IPS-18c (cell line): ENCODE measurements around the gene PPP1R37.

Experiments used
- H3K4me3 ChIP-seq: 2 replicates; pipeline ENCODE4 v1.7.0; 2013; ENCODE audit warnings: low read depth, mild to moderate bottlenecking, low read length, moderate library complexity; ENCODE audit not compliant: insufficient read depth
- H3K9me3 ChIP-seq: one replicate; pipeline ENCODE4 v1.6.1; 2013; ENCODE audit warnings: mild to moderate bottlenecking, low read length, moderate library complexity; ENCODE audit not compliant: control insufficient read depth, insufficient read depth

Gene PPP1R37

DNA sequence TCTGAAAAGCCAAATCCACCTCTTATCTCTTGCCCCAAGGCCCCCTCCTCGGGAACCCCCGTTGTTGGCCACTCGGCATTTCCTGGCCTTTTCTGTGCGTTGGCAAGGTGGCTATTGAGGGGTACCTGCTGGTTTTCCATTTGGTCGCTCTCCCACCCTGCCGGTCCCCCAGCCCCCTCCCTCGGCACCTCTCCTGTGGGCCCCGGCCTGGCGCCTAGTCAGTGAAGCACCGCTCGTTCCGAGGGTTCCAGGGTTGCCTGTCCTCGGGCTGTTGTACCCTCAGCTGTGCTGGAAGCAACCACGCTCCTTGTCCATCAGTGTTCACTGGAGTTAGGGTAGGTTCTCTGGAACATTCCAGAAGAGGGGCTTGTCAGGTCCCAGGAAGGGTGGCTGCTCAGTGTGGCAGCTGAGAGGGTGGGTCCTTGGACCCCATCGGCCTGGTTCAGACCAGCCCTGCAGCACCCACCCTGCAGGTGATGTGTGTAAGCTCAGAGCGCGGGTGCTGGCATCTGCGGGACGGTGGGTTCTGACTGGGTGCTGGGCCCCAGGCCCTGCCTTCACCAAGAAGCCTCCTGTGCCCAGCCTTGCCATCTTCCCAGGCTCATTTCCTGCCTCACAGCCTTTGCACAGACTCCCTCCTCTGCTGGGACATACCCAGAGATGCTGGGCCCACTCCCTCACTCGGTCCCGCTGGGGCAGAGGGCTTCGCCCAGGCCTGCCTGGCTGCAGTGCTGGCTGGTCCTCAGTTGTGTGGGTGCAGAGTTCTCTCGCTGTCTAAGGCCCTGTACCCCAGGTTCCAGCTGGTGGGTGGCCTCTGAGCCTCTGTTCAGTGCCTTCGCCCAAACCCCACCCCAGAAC lies 46.5 kb downstream of the PPP1R37 start:
- H3K4me3 ChIP-seq, result no peak overlapping the region
- no peaks in the 10 kb centered on the region for H3K9me3 ChIP-seq

DNA sequence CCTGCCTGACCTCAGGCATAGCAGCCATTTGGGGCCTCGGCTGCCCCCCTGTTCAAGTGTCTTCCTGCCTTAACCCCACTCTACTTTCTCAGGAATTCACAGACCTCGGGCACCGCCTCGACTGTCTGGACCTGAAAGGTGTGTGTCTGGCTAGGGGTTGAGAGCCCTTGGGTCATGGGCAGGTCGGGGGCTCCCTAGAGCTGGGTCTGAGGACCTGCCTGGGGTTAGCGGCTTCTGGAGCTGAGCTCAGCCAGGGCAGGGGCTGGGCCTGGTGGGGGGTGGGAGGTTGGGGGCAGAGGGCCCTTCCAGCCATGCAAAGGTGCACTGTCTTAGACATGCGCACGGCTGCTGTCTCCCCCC lies 47.1 kb downstream of the PPP1R37 start:
- Histone ChIP-seq H3K9me3 (no peaks in the 10 kb centered on the region), H3K4me3 (no peak overlapping the region)

DNA sequence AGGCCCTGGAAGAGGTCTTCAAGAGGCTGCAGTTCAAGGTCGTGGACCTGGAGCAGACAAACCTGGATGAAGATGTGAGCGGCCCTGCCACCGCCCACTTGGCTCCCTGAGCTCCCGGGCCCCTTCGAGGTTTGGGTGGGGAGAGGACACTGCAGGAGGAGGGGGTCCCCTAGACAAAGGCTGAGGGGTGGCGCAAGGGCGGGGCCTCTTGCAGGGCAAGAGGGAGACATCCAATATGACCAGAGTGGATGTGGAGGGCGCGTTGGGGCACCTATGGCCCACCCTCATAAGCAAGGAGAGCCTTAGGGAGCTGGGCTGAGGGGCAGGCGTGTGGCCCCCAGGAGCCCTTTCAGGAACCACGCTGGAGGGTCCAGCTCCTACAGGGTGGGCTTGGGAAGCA lies 47.6 kb downstream of the PPP1R37 start:
- Histone ChIP-seq H3K4me3 (no peak overlapping the region), H3K9me3 (no peaks in the 10 kb centered on the region)

DNA sequence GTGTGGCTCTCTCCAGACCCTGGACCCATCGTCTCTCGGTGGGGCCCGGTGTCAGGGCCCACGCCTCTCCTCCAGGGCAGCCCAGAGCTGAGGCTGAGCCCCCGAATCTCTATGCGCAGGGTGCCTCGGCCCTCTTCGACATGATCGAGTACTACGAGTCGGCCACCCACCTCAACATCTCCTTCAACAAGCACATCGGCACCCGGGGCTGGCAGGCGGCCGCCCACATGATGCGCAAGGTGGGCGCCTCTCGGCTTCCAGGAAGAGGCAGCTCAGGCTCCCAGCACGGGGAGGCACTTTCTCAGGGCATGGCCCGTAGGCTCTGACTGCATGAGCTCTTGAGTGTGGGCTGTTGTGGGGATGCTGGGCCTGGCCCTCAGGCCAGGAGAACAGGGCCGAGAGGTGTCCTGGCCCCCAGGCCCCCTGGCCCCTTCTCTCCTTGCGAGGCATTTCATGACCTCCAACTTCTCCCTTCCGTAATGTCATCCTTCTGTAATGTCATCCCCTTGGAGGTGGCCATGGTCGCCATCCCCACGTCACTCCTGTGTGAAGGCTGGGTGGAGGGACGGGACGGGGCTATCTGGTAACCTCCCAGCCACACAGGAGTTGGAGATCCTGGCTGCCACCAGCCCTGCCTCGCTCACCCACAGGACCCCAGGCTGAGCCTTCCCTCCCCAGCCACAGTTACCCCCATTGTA lies 48.4 kb downstream of the PPP1R37 start:
- no peak overlapping the region for H3K4me3 ChIP-seq

GRCh38 chr19:45142016-45142725 lies 49.2 kb downstream of the PPP1R37 start:
- Histone ChIP-seq H3K4me3 (no peak overlapping the region), H3K9me3 (no peaks in the 10 kb centered on the region)

More for the DNA sequence above, 48.4 kb downstream of the PPP1R37 start:
- no peaks in the 10 kb centered on the region for H3K9me3 ChIP-seq

DNA sequence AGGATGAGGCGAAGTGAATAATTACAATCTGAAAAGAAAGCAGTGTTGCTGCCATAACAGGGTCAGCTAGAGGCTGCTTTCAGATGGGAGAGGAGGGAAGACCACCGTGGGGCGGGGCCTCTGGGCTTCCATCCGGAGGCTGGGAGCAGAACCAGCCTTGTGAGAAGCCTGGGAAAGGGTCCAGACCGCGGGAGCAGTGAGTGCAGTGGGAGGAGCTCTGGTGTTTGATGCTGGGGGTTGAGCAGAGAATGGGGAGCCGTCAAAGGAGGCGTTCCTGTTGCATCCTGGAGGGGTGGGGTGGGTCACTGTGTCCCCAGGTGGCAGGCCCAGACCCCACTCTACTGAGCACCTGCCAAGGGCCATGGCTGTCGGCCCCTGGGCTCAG lies 49.7 kb downstream of the PPP1R37 start:
- H3K4me3 ChIP-seq, result no peak overlapping the region

GRCh38 chr19:45144431-45145269 lies 51.7 kb downstream of the PPP1R37 start:
- no peak overlapping the region for H3K4me3 ChIP-seq
- no peaks in the 10 kb centered on the region for H3K9me3 ChIP-seq

More for the DNA sequence above, 49.7 kb downstream of the PPP1R37 start:
- no peaks in the 10 kb centered on the region for H3K9me3 ChIP-seq

DNA sequence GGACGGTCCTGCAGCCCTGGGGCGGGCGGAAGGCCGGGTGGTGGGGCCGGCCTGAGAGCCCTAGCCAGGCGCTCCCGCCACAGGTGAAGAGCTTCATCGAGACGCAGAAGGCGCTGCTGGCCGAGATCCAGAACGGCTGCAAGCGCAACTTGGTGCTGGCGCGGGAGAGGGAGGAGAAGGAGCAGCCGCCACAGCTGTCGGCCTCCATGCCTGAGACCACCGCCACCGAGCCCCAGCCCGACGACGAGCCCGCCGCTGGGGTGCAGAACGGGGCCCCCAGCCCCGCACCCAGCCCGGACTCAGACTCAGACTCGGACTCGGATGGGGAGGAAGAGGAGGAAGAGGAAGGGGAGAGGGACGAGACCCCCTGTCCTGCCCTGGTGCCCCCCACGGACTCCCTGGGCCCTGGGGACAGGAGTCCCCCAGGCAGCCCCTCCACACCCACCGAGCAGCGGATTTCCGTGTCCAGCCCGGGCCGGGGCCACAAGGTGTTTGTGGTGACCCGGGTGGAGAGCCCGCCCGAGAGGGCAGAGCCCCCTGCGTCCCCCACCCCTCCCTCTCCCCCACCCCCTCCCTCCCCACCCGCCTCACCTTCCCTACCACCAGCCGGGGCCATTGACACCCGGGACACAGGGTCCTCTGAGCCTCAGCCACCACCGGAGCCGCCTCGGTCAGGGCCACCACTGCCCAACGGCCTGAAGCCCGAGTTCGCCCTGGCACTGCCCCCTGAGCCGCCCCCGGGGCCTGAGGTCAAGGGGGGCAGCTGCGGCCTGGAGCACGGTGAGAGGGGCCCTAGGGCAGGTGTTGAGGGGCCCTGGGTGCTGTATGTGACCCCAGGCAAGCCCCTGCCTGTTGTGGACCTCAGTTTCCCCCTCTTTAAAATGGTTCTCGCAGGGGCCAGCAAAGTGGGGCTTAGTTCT lies 52.6 kb downstream of the PPP1R37 start:
- H3K4me3 ChIP-seq, result no peak overlapping the region
- no peaks in the 10 kb centered on the region for H3K9me3 ChIP-seq

GRCh38 chr19:45146251-45146650 lies 53.3 kb downstream of the PPP1R37 start:
- no peak overlapping the region for H3K4me3 ChIP-seq
- no peaks in the 10 kb centered on the region for H3K9me3 ChIP-seq

DNA sequence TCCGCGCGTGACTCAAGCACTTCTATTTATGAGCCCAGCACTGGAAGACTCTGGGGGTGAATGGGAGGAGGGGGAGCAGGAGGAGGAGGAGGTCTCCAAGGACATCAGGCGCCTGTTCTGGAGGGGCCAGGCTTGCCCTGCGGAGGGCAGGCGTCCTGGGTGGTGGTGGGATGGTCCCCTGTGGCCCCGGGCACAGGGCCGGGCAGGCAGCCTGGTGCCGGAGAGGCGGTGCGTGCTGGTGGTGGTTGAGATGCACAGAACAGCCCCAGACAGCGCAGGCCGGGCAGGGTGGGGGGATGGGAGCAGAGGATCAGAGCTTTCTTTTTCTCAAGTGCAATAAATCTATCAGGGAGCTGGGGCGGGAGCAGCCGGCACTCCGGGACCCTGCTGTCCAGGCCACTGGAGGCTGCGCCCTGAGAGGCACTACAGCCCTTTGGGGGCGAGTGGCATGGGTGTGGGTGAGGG lies 53.8 kb downstream of the PPP1R37 start:
- Histone ChIP-seq H3K9me3 (no peaks in the 10 kb centered on the region), H3K4me3 (no peak overlapping the region)

GRCh38 chr19:45147835-45148676 lies 55.1 kb downstream of the PPP1R37 start:
- Histone ChIP-seq H3K9me3 (no peaks in the 10 kb centered on the region), H3K4me3 (no peak overlapping the region)

- no peak overlapping the region for H3K4me3 ChIP-seq
- no peaks in the 10 kb centered on the region for H3K9me3 ChIP-seq
These were observed 56.1 kb downstream of the PPP1R37 start for GRCh38 chr19:45149129-45149528.

DNA sequence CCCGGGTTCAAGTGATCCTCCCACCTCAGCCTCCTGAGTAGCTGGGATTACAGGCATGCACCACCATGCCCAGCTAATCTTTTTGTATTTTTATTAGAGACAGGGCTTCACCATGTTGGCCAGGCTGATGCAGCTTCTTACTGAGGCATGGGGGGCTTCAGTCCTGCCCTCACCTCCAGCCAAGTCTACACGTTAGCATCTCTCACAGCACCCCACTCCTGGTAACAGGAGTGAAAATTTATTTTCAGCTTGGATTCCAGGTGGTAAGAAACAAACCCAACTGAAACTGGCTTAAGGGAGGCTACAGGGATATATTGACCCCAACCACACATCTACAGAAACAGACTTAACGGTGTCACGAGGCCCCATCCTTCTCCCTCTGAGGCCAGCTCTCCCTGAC lies 57.2 kb downstream of the PPP1R37 start:
- H3K4me3 ChIP-seq, result no peak overlapping the region
- H3K9me3 ChIP-seq, result no peaks in the 10 kb centered on the region

- H3K4me3 ChIP-seq, result no peak overlapping the region
- H3K9me3 ChIP-seq, result no peaks in the 10 kb centered on the region
These were observed 57.8 kb downstream of the PPP1R37 start for GRCh38 chr19:45150751-45151281.

DNA sequence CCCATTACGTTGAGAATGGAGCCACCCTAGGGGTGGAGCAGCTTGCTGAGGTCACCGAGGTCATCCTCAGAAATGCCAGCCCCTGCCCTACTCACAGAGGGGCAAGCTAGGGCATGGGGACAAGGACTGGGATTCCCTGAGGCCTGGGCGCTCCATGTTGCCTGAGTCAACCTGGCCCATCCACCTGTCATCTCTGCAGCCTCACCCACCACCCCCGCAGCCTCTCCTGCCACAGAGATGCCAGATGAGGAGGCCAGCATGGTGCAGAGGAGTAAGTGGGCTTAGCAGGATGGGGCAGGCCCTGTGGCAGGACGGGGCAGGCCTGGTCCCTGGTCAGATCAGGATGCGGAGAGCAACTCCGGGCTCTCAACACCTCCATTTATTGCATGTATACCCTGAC lies 58.3 kb downstream of the PPP1R37 start:
- Histone ChIP-seq H3K4me3 (no peak overlapping the region), H3K9me3 (no peaks in the 10 kb centered on the region)
